GM23338 (cell line): Measurements from ENCODE around the gene ZNRF1. TPM values are rescaled to one million over a fixed set of nuclear protein-coding genes. Genes with fewer than 3 reads are reported as not detected.

Source experiments
- ATAC-seq: fragments of 200-7000 bp; cut with Tn5 transposase; 3 replicates; pipeline ENCODE4 v1.9.1; 2020
- DNase-seq: peaks from one replicate; pipeline ENCODE4 v3.0.0-alpha.2; 2015; ENCODE audit warnings: low spot score
- H2AFZ ChIP-seq: fragments of 200-600 bp; sonication (generic); 2 replicates; pipeline ENCODE4 v1.8.0; 2016; ENCODE audit warnings: antibody characterized with exemption, mild to moderate bottlenecking, moderate library complexity
- H3F3A ChIP-seq: fragments of 200-600 bp; sonication (generic); replicated peaks from 2 replicates; pipeline ENCODE4 v1.8.0; 2017; ENCODE audit warnings: antibody characterized with exemption, mixed run types, low read depth
- H3K27ac ChIP-seq: fragments of 200-600 bp; sonication (generic); 2 replicates; pipeline ENCODE4 v1.6.1; 2016; ENCODE audit warnings: low read depth
- H3K27me3 ChIP-seq: fragments of 200-600 bp; sonication (generic); 2 replicates; pipeline ENCODE4 v1.8.0; 2016; ENCODE audit warnings: mild to moderate bottlenecking, mixed run types, moderate library complexity; ENCODE audit not compliant: insufficient read depth
- H3K36me3 ChIP-seq: fragments of 200-600 bp; sonication (generic); 2 replicates; pipeline ENCODE4 v1.8.0; 2016; ENCODE audit warnings: mild to moderate bottlenecking; ENCODE audit not compliant: insufficient read depth
- H3K4me1 ChIP-seq: fragments of 200-600 bp; sonication (generic); 2 replicates; pipeline ENCODE4 v1.8.0; 2016; ENCODE audit warnings: mild to moderate bottlenecking, moderate library complexity; ENCODE audit not compliant: insufficient read depth
- H3K4me2 ChIP-seq: fragments of 200-600 bp; sonication (generic); 2 replicates; pipeline ENCODE4 v1.7.1; 2017; ENCODE audit warnings: mixed run types
- H3K4me3 ChIP-seq: fragments of 200-600 bp; sonication (generic); 2 replicates; pipeline ENCODE4 v1.6.1; 2016; ENCODE audit warnings: mixed run types
- H3K79me2 ChIP-seq: fragments of 200-600 bp; sonication (generic); replicated peaks from 2 replicates; pipeline ENCODE4 v1.8.0; 2017; ENCODE audit warnings: mild to moderate bottlenecking; ENCODE audit not compliant: insufficient read depth
- H3K9me2 ChIP-seq: fragments of 200-600 bp; sonication (generic); 2 replicates; pipeline ENCODE4 v1.8.0; 2017; ENCODE audit not compliant: insufficient read depth
- H4K20me1 ChIP-seq: fragments of 200-600 bp; sonication (generic); replicated peaks from 2 replicates; pipeline ENCODE4 v1.8.0; 2017; ENCODE audit warnings: mild to moderate bottlenecking; ENCODE audit not compliant: insufficient read depth
- H3K27ac Mint-ChIP-seq: 2 replicates; pipeline ENCODE4 v1.8.0; 2020; ENCODE audit warnings: inconsistent platforms, mild to moderate bottlenecking, moderate library complexity, mixed read lengths
- H3K27me3 Mint-ChIP-seq: 3 replicates; pipeline ENCODE4 v1.8.0; 2022; ENCODE audit warnings: low read depth, mild to moderate bottlenecking, moderate library complexity, mixed read lengths, inconsistent platforms; ENCODE audit not compliant: insufficient read depth, poor library complexity
- H3K36me3 Mint-ChIP-seq: 3 replicates; pipeline ENCODE4 v1.8.0; 2021; ENCODE audit warnings: low read depth, mild to moderate bottlenecking, inconsistent platforms, moderate library complexity, mixed read lengths
- H3K4me1 Mint-ChIP-seq: 3 replicates; pipeline ENCODE4 v1.8.0; 2020; ENCODE audit warnings: mild to moderate bottlenecking, inconsistent platforms, mixed read lengths
- H3K4me3 Mint-ChIP-seq: 3 replicates; pipeline ENCODE4 v1.8.0; 2021; ENCODE audit warnings: moderate library complexity, mild to moderate bottlenecking, inconsistent platforms, mixed read lengths
- H3K9me3 Mint-ChIP-seq: 3 replicates; pipeline ENCODE4 v1.8.0; 2020; ENCODE audit warnings: moderate library complexity, mild to moderate bottlenecking, inconsistent platforms, mixed read lengths
- CREB1 ChIP-seq: fragments of 250-450 bp; sonication (Bioruptor Pico); IDR thresholded peaks from 2 replicates; pipeline ENCODE4 v1.5.0; 2020; ENCODE audit warnings: low read depth, mild to moderate bottlenecking, moderate library complexity
- EZH2phosphoT487 ChIP-seq: fragments of 200-600 bp; sonication (generic); IDR thresholded peaks from one replicate; pipeline ENCODE4 v1.8.1; 2018; ENCODE audit warnings: antibody characterized with exemption; ENCODE audit not compliant: unreplicated experiment
- JUNB ChIP-seq: IDR thresholded peaks from one replicate; pipeline ENCODE4 v1.6.1; 2016; ENCODE audit warnings: antibody characterized with exemption; ENCODE audit not compliant: unreplicated experiment
- NANOG ChIP-seq: IDR thresholded peaks from 2 replicates; pipeline ENCODE4 v1.6.1; 2016; ENCODE audit warnings: antibody characterized with exemption, borderline replicate concordance
- POLR2AphosphoS5 ChIP-seq: IDR thresholded peaks from 2 replicates; pipeline ENCODE4 v1.6.1; 2016; ENCODE audit warnings: antibody characterized with exemption, low read depth
- STAT1 ChIP-seq: IDR thresholded peaks from one replicate; pipeline ENCODE4 v1.6.1; 2016; ENCODE audit warnings: antibody characterized with exemption; ENCODE audit not compliant: unreplicated experiment
- ZNF114 ChIP-seq: fragments of 250-450 bp; sonication (Bioruptor Pico); IDR thresholded peaks from 2 replicates; pipeline ENCODE4 v1.5.0; 2020; ENCODE audit warnings: mild to moderate bottlenecking, moderate library complexity
- polyA plus RNA-seq: library from polyadenylated mRNA; unstranded; fragments of >200 nt; fragmentation: Nextera tagmentation; extraction: Ambion mirVana; gene quantifications from 2 replicates; pipeline ENCODE4 v1.2.1, GENCODE V29; 2016
- total RNA-seq: library from RNA; depleted of rRNA; stranded (reverse); fragments of >200 nt; shearing (Covaris generic); gene quantifications from 2 replicates; pipeline ENCODE4 v1.2.3, GENCODE V29; 2014
- TF ChIP-seq, protein P1 (sequence below): IDR thresholded peaks from one replicate; pipeline ENCODE4 v1.6.1; 2018; ENCODE audit warnings: antibody characterized with exemption; ENCODE audit not compliant: unreplicated experiment
- TF ChIP-seq, protein P2 (sequence below): IDR thresholded peaks from 2 replicates; pipeline ENCODE4 v1.6.1; 2016; ENCODE audit warnings: antibody characterized with exemption
- TF ChIP-seq, protein P3 (sequence below): fragments of 250-450 bp; sonication (Bioruptor Pico); IDR thresholded peaks from 2 replicates; pipeline ENCODE4 v1.5.0; 2020; ENCODE audit warnings: mild to moderate bottlenecking, moderate library complexity

The ZNRF1 gene
- total and polyA plus RNA-seq, 2 experiments from 2014 or later: 22.4 to 42.1 TPM

DNA sequence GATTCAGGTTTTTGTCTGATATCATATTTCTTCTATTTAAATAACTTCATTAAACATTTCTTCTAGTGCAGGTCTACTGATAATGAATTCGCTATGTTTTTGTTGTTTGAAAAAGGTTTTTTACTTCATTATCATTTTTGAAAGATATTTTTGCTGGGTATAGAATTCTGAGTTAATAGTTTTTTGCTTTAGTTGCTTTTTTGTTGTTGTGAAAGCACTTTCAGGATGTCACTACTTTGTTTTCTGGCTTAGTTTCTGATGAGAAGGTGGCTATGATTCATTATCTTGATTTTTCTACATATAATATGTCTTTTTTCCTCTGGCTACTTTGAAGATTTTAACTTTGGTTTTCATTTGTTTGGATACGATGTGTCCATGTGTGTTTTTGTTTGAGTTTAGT lies 153.0 kb downstream of the ZNRF1 start (continued):
- TF ChIP-seq STAT1: no peak
- TF ChIP-seq, protein P1, sequence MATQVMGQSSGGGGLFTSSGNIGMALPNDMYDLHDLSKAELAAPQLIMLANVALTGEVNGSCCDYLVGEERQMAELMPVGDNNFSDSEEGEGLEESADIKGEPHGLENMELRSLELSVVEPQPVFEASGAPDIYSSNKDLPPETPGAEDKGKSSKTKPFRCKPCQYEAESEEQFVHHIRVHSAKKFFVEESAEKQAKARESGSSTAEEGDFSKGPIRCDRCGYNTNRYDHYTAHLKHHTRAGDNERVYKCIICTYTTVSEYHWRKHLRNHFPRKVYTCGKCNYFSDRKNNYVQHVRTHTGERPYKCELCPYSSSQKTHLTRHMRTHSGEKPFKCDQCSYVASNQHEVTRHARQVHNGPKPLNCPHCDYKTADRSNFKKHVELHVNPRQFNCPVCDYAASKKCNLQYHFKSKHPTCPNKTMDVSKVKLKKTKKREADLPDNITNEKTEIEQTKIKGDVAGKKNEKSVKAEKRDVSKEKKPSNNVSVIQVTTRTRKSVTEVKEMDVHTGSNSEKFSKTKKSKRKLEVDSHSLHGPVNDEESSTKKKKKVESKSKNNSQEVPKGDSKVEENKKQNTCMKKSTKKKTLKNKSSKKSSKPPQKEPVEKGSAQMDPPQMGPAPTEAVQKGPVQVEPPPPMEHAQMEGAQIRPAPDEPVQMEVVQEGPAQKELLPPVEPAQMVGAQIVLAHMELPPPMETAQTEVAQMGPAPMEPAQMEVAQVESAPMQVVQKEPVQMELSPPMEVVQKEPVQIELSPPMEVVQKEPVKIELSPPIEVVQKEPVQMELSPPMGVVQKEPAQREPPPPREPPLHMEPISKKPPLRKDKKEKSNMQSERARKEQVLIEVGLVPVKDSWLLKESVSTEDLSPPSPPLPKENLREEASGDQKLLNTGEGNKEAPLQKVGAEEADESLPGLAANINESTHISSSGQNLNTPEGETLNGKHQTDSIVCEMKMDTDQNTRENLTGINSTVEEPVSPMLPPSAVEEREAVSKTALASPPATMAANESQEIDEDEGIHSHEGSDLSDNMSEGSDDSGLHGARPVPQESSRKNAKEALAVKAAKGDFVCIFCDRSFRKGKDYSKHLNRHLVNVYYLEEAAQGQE: no peak
- TF ChIP-seq, protein P2, sequence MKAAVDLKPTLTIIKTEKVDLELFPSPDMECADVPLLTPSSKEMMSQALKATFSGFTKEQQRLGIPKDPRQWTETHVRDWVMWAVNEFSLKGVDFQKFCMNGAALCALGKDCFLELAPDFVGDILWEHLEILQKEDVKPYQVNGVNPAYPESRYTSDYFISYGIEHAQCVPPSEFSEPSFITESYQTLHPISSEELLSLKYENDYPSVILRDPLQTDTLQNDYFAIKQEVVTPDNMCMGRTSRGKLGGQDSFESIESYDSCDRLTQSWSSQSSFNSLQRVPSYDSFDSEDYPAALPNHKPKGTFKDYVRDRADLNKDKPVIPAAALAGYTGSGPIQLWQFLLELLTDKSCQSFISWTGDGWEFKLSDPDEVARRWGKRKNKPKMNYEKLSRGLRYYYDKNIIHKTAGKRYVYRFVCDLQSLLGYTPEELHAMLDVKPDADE: no peak

DNA sequence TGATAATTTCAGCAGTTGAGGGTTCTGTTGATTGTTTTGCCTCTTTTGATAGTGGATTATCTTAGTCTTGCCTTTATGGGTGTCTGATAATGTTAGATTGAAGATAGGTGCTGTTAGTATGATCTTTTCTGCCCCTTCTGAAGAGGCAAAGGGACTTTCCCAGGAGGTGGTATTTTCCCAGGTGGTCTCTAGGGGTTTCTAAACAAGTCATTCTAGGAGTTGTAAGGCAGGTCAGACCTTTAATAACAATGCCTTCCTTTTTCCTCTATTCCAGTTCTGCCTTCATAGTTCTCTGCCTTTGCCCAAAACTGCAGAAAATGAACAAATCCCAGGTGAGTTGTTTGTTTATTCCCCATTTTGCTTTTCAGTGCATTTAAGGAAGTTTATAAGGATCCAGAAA lies 153.8 kb downstream of the ZNRF1 start:
- Histone ChIP-seq H3K79me2 (peaks cover 56% of the 10 kb centered on the region), H3F3A (0 out of 2 replicates have a peak, but pooled peaks cover 3% of the 10 kb centered on the region)

DNA sequence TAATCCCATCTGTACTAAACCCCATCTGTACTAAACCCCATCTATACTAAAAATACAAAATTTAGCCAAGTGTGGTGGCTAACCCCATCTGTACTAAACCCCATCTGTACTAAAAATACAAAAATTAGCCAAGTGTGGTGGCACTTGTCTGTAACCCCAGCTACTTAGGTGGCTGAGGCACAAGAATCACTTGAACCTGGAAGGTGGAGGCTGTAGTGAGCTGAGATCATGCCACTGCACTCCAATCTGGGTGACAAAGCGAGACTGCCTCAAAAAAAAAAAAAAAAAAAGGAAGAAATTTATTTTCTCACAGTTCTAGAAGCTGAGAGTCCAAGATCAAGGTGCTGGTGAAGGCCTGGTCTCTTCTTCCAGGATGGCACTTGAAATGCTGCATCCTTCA lies 161.6 kb downstream of the ZNRF1 start:
- Histone ChIP-seq H3K36me3 (peaks cover 3% of the 10 kb centered on the region; the same call in 1 of the 2 replicates), H2AFZ (no peak overlapping the region), H3K79me2 (peaks cover 25% of the 10 kb centered on the region), H3K9me2 (no peaks in the 10 kb centered on the region), H3K27ac (no peak overlapping the region), H3K4me1 (no peaks in the 10 kb centered on the region), H3K4me2 (no peak overlapping the region), H4K20me1 (peaks cover 8% of the 10 kb centered on the region; the same call in 1 of the 2 replicates), H3K27me3 (no peaks in the 10 kb centered on the region), H3F3A (no peaks in the 10 kb centered on the region), H3K4me3 (no peak overlapping the region)
- DNase-seq: no peak
- H3K4me1 Mint-ChIP-seq: no peaks in the 10 kb centered on the region
- H3K36me3 Mint-ChIP-seq: peaks cover 81% of the 10 kb centered on the region
- H3K9me3 Mint-ChIP-seq: peaks cover 19% of the 10 kb centered on the region; the same call in 2 of the 3 replicates
- no peak overlapping the region for H3K4me3 Mint-ChIP-seq
- H3K27me3 Mint-ChIP-seq: peaks cover 4% of the 10 kb centered on the region
- no peak for ATAC-seq
- no peak overlapping the region for H3K27ac Mint-ChIP-seq
- TF ChIP-seq NANOG: no peak
- TF ChIP-seq STAT1: no peak
- TF ChIP-seq, protein P2: no peak
- TF ChIP-seq, protein P3, sequence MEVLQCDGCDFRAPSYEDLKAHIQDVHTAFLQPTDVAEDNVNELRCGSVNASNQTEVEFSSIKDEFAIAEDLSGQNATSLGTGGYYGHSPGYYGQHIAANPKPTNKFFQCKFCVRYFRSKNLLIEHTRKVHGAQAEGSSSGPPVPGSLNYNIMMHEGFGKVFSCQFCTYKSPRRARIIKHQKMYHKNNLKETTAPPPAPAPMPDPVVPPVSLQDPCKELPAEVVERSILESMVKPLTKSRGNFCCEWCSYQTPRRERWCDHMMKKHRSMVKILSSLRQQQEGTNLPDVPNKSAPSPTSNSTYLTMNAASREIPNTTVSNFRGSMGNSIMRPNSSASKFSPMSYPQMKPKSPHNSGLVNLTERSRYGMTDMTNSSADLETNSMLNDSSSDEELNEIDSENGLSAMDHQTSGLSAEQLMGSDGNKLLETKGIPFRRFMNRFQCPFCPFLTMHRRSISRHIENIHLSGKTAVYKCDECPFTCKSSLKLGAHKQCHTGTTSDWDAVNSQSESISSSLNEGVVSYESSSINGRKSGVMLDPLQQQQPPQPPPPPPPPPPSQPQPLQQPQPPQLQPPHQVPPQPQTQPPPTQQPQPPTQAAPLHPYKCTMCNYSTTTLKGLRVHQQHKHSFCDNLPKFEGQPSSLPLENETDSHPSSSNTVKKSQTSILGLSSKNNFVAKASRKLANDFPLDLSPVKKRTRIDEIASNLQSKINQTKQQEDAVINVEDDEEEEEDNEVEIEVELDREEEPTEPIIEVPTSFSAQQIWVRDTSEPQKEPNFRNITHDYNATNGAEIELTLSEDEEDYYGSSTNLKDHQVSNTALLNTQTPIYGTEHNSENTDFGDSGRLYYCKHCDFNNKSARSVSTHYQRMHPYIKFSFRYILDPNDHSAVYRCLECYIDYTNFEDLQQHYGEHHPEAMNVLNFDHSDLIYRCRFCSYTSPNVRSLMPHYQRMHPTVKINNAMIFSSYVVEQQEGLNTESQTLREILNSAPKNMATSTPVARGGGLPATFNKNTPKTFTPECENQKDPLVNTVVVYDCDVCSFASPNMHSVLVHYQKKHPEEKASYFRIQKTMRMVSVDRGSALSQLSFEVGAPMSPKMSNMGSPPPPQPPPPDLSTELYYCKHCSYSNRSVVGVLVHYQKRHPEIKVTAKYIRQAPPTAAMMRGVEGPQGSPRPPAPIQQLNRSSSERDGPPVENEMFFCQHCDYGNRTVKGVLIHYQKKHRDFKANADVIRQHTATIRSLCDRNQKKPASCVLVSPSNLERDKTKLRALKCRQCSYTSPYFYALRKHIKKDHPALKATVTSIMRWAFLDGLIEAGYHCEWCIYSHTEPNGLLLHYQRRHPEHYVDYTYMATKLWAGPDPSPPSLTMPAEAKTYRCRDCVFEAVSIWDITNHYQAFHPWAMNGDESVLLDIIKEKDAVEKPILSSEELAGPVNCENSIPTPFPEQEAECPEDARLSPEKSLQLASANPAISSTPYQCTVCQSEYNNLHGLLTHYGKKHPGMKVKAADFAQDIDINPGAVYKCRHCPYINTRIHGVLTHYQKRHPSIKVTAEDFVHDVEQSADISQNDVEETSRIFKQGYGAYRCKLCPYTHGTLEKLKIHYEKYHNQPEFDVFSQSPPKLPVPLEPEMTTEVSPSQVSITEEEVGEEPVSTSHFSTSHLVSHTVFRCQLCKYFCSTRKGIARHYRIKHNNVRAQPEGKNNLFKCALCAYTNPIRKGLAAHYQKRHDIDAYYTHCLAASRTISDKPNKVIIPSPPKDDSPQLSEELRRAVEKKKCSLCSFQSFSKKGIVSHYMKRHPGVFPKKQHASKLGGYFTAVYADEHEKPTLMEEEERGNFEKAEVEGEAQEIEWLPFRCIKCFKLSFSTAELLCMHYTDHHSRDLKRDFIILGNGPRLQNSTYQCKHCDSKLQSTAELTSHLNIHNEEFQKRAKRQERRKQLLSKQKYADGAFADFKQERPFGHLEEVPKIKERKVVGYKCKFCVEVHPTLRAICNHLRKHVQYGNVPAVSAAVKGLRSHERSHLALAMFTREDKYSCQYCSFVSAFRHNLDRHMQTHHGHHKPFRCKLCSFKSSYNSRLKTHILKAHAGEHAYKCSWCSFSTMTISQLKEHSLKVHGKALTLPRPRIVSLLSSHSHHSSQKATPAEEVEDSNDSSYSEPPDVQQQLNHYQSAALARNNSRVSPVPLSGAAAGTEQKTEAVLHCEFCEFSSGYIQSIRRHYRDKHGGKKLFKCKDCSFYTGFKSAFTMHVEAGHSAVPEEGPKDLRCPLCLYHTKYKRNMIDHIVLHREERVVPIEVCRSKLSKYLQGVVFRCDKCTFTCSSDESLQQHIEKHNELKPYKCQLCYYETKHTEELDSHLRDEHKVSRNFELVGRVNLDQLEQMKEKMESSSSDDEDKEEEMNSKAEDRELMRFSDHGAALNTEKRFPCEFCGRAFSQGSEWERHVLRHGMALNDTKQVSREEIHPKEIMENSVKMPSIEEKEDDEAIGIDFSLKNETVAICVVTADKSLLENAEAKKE (CRISPR knock-in tag): no peak
- TF ChIP-seq POLR2AphosphoS5: no peak

More for the DNA sequence above, 153.8 kb downstream of the ZNRF1 start:
- Histone ChIP-seq H3K9me2 (no peaks in the 10 kb centered on the region), H3K4me3 (no peak overlapping the region), H3K4me2 (no peak overlapping the region), H3K27ac (no peak overlapping the region), H3K27me3 (no peaks in the 10 kb centered on the region), H4K20me1 (peaks cover 8% of the 10 kb centered on the region), H3K4me1 (no peaks in the 10 kb centered on the region), H2AFZ (no peak overlapping the region), H3K36me3 (peaks cover 9% of the 10 kb centered on the region; the same call in 1 of the 2 replicates)
- no peak for TF ChIP-seq JUNB
- TF ChIP-seq CREB1 (CRISPR knock-in tag): no peak
- TF ChIP-seq EZH2phosphoT487: no peak
- TF ChIP-seq ZNF114 (CRISPR knock-in tag): no peak
- TF ChIP-seq POLR2AphosphoS5: no peak
- TF ChIP-seq STAT1: no peak
- DNase-seq: no peak
- peaks cover 71% of the 10 kb centered on the region for H3K36me3 Mint-ChIP-seq
- H3K9me3 Mint-ChIP-seq: peaks cover 31% of the 10 kb centered on the region
- peaks cover 12% of the 10 kb centered on the region for H3K27me3 Mint-ChIP-seq
- ATAC-seq: no peak
- no peaks in the 10 kb centered on the region for H3K4me1 Mint-ChIP-seq
- H3K27ac Mint-ChIP-seq: no peak overlapping the region
- no peak overlapping the region for H3K4me3 Mint-ChIP-seq
